Naive thymus-derived CD4-positive, alpha-beta T cell (primary cell): ENCODE measurements around the gene OTOS. TPM values are rescaled to one million over a fixed set of nuclear protein-coding genes. Genes with fewer than 3 reads are reported as not detected.

Source experiments
- ATAC-seq: fragments of 150-1000 bp; cut with Tn5 transposase; 2 replicates; pipeline ENCODE4 v1.10.0; 2021; ENCODE audit warnings: mild to moderate bottlenecking, moderate library complexity
- CTCF ChIA-PET: fragments of 350-600 bp; sonication (Branson Sonifier 250); formaldehyde crosslinking; loops from one replicate; lab custom pipeline; 2021; ENCODE audit warnings: antibody characterized with exemption; lab: Charles Lee
- POLR2A ChIA-PET: fragments of 350-600 bp; sonication (Branson Sonifier 250); formaldehyde crosslinking; loops from one replicate; lab custom pipeline; 2021; ENCODE audit warnings: antibody characterized with exemption, inconsistent platforms; lab: Charles Lee
- DNase-seq, 9 donors: peaks; one replicate each; pipeline versions ENCODE4 v3.0.0 to v3.0.0-alpha.2; 2020 to 2022; ENCODE audit warnings: mixed read lengths in 1 of 9
- H3K27ac ChIP-seq: one replicate; pipeline ENCODE4 v1.7.0; 2013; ENCODE audit warnings: mild to moderate bottlenecking, low read depth, low read length, moderate library complexity
- H3K27me3 ChIP-seq, 2 donors: one replicate each; pipeline ENCODE4 v1.7.0; 2013; ENCODE audit warnings: low read length in 2 of 2, mild to moderate bottlenecking in 2 of 2, moderate library complexity in 2 of 2; ENCODE audit not compliant: control insufficient read depth in 2 of 2, insufficient read depth in 2 of 2
- H3K36me3 ChIP-seq, 3 experiments: 1 replicate in 2 of 3; 2 replicates in 1 of 3; pipeline ENCODE4 v1.7.0; 2013; ENCODE audit warnings: low read length in 3 of 3, mild to moderate bottlenecking in 3 of 3, moderate library complexity in 1 of 3; ENCODE audit not compliant: insufficient read depth in 3 of 3, control insufficient read depth in 2 of 3
- H3K4me1 ChIP-seq, 2 donors: one replicate each; pipeline ENCODE4 v1.7.0; 2013; ENCODE audit warnings: low read length in 2 of 2, mild to moderate bottlenecking in 2 of 2, moderate library complexity in 1 of 2; ENCODE audit not compliant: control insufficient read depth in 2 of 2, insufficient read depth in 2 of 2
- H3K4me3 ChIP-seq: 2 replicates; pipeline ENCODE4 v1.7.0; 2013; ENCODE audit warnings: mild to moderate bottlenecking, low read length
- H3K9me3 ChIP-seq, 3 experiments: 1 replicate in 2 of 3; 2 replicates in 1 of 3; pipeline ENCODE4 v1.7.0; 2013; ENCODE audit warnings: low read length in 3 of 3; ENCODE audit not compliant: control insufficient read depth in 2 of 3
- H3K27ac Mint-ChIP-seq, 9 donors: one replicate each; pipeline ENCODE4 v1.8.0; 2020 to 2022; ENCODE audit warnings: mixed read lengths in 9 of 9, mild to moderate bottlenecking in 8 of 9, moderate library complexity in 5 of 9, inconsistent platforms in 2 of 9
- H3K27me3 Mint-ChIP-seq, 5 donors: one replicate each; pipeline ENCODE4 v1.8.0; 2021 to 2022; ENCODE audit warnings: mixed read lengths in 5 of 5, mild to moderate bottlenecking in 1 of 5
- H3K36me3 Mint-ChIP-seq, 5 donors: one replicate each; pipeline ENCODE4 v1.8.0; 2020 to 2022; ENCODE audit warnings: mixed read lengths in 5 of 5, mild to moderate bottlenecking in 3 of 5, inconsistent platforms in 1 of 5
- H3K4me1 Mint-ChIP-seq, 7 donors: one replicate each; pipeline ENCODE4 v1.8.0; 2020 to 2022; ENCODE audit warnings: mixed read lengths in 7 of 7, mild to moderate bottlenecking in 3 of 7, inconsistent platforms in 1 of 7
- H3K4me3 Mint-ChIP-seq, 10 donors: one replicate each; pipeline ENCODE4 v1.8.0; 2020 to 2022; ENCODE audit warnings: mild to moderate bottlenecking in 10 of 10, mixed read lengths in 10 of 10, moderate library complexity in 6 of 10, inconsistent platforms in 2 of 10
- H3K9me3 Mint-ChIP-seq, 11 donors: one replicate each; pipeline ENCODE4 v1.8.0; 2020 to 2022; ENCODE audit warnings: mixed read lengths in 11 of 11, mild to moderate bottlenecking in 4 of 11, inconsistent platforms in 1 of 11, moderate library complexity in 1 of 11
- intact Hi-C, 2 donors: fragments of 100-400 bp; cut with micrococcal nuclease; formaldehyde crosslinking; loops; one replicate each; pipeline ENCODE4 v1.15.1; 2023
- polyA plus RNA-seq, 2 donors: library from polyadenylated mRNA; unstranded; fragments of 300-500 nt; fragmentation: Illumina TruSeq; gene quantifications; one replicate each; pipeline ENCODE4 v1.2.3, GENCODE V29; 2021
- total RNA-seq, 6 experiments: library from RNA in 5 of 6; stranded (reverse) in 5 of 6; gene quantifications; 1 replicate in 5 of 6; 2 replicates in 1 of 6; pipeline ENCODE4 v1.2.3 and lab custom pipeline; 2021 to 2026

Gene OTOS
- total and polyA plus RNA-seq, 7 experiments from 2014 or later = not detected

DNA sequence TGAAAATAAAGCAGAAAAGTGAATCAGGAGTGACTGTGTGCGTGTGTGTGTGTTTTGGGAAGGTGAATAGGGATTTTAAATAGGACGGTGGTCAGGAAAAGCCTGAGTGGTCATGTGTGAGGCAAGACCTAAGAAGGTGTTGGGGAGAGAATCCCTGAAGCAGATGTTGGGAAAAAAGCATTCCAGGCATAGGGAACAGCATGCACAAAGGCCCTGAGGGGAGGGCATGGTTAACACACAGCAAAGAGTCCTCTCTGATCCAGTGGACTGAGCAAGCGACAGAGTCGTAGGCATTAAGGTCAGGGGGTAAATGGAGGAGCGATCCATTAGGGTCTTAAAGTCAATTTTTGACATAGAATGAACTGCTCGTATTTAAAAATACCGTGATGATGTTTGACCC is 34.0 kb upstream of the OTOS start:
- Mint-ChIP-seq H3K4me1 (no peaks in the 10 kb centered on the region), H3K27ac (no peak overlapping the region), H3K9me3 (no peaks in the 10 kb centered on the region), H3K36me3 (no peaks in the 10 kb centered on the region), H3K4me3 (no peak overlapping the region), H3K27me3 (peaks cover 0 to 38% (median 15%) of the 10 kb centered on the region in 5 donors)
- intact Hi-C loops = no loop called here
- no peak for DNase-seq
- H3K27ac ChIP-seq = no peak overlapping the region
- no peaks in the 10 kb centered on the region for H3K9me3 ChIP-seq
- ATAC-seq = no peak
- CTCF ChIA-PET = no interaction called here
- POLR2A ChIA-PET = no interaction called here
- H3K4me1 ChIP-seq = no peaks in the 10 kb centered on the region
- H3K27me3 ChIP-seq = peaks cover 0 to 3% of the 10 kb centered on the region in 2 donors
- no peaks in the 10 kb centered on the region for H3K36me3 ChIP-seq
- no peak overlapping the region for H3K4me3 ChIP-seq

DNA sequence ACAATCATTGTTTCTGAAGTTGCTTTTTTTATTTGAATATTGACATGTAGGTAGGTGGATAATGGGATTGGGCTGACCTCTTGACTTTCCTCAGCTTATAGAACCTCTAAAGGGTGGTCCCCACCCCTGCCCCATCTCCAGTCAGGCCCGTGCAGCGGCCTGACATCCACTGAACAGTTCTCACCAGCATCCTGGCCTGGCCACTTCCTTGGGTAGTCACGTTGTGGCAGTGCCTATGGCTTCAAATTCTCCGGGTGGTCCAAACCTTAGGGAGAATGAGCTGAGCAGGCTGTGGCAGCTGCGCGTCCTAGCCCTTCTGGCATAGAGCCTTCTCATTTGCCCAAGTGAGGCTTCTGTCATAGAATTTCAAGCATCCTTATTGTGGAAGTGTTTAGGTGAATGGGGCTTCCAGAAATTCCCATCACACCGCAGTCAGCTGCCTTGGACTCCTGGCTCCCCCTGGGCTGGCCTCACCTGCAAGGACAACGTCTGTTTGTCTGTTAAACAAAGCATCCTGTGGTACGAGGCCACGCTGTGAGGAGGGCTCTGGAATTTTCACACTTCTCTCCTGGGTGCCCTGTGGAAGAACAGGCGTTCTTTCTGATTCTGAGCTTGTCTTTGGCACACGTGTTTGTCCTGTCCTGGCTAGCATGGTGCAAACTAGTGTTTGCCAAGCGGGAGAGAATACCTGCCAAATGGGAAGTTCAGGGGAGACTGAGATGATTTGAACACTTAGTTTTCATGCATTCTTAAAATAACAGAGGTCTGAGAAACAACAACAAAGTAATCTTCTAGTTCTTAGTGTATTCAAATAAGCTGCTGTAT is 31.8 kb upstream of the OTOS start:
- Mint-ChIP-seq H3K4me3 (no peak overlapping the region), H3K27me3 (peaks cover 0 to 33% (median 10%) of the 10 kb centered on the region in 5 donors), H3K27ac (no peak overlapping the region), H3K9me3 (no peaks in the 10 kb centered on the region), H3K4me1 (no peaks in the 10 kb centered on the region), H3K36me3 (no peaks in the 10 kb centered on the region)
- no peak for ATAC-seq
- DNase-seq = no peak
- Histone ChIP-seq H3K27me3 (peaks cover 0 to 3% of the 10 kb centered on the region in 2 donors), H3K4me1 (no peaks in the 10 kb centered on the region), H3K36me3 (no peaks in the 10 kb centered on the region), H3K9me3 (no peaks in the 10 kb centered on the region), H3K4me3 (no peak overlapping the region), H3K27ac (no peak overlapping the region)
- CTCF ChIA-PET = no interaction called here
- intact Hi-C loops = no loop called here
- POLR2A ChIA-PET = no interaction called here

DNA sequence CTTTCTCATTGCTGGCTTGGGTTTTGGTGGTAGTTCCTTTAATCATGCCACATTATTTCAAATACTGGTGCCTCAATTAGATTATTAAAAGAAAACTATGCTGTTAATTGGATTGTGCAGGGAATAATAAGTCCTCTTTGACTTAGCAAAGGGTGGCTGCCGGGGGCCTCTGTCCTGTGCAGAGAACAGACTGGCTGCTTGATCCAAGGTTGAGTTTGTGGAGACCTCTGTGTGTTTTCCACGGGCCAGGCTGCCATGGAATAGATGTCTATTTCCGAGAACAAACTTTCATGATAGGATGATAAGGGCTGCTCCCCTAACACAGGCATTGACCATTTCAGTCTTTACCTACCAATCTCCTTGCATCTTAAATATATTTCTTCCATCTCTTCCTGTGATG is 30.4 kb upstream of the OTOS start:
- intact Hi-C loops = no loop called here
- Histone ChIP-seq H3K27ac (no peak overlapping the region), H3K9me3 (no peaks in the 10 kb centered on the region), H3K4me1 (no peaks in the 10 kb centered on the region), H3K4me3 (no peak overlapping the region), H3K27me3 (no peaks in the 10 kb centered on the region), H3K36me3 (no peaks in the 10 kb centered on the region)
- H3K4me3 Mint-ChIP-seq = no peak overlapping the region
- no peaks in the 10 kb centered on the region for H3K36me3 Mint-ChIP-seq
- ChIA-PET CTCF (no interaction called here), POLR2A (no interaction called here)
- H3K27me3 Mint-ChIP-seq = peaks cover 0 to 27% (median 6%) of the 10 kb centered on the region in 5 donors
- ATAC-seq (no peak), DNase-seq (no peak)
- no peak overlapping the region for H3K27ac Mint-ChIP-seq
- no peaks in the 10 kb centered on the region for H3K9me3 Mint-ChIP-seq
- no peaks in the 10 kb centered on the region for H3K4me1 Mint-ChIP-seq

DNA sequence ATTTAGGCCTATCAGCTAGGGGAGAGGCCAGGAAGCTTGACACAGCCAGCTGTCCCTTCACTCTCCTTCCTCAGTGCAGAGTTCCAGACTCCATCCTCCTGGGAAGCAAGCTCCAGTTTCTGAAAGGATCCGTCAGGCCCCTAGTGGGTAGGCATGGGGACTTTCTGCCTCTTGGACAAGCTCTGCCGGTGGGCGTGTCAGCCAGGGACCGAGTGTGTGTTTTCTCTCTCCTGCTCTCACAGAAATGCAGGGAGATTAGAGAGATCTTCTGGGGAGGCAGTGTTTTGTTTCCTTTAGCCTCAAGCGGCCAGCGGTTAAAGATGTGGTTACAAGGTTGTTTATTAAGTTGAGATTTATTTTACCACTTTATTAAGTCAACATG is 29.9 kb upstream of the OTOS start:
- Mint-ChIP-seq H3K27me3 (peaks cover 0 to 27% (median 6%) of the 10 kb centered on the region in 5 donors), H3K4me1 (no peaks in the 10 kb centered on the region), H3K4me3 (no peak overlapping the region), H3K9me3 (peaks cover 0 to 4% (median 0%) of the 10 kb centered on the region in 11 donors), H3K36me3 (no peaks in the 10 kb centered on the region), H3K27ac (no peak overlapping the region)
- H3K4me1 ChIP-seq = no peaks in the 10 kb centered on the region
- ChIA-PET POLR2A (no interaction called here), CTCF (no interaction called here)
- no peaks in the 10 kb centered on the region for H3K9me3 ChIP-seq
- DNase-seq = no peak
- no peak overlapping the region for H3K4me3 ChIP-seq
- no peaks in the 10 kb centered on the region for H3K36me3 ChIP-seq
- intact Hi-C loops = no loop called here
- H3K27ac ChIP-seq = no peak overlapping the region
- ATAC-seq = no peak
- H3K27me3 ChIP-seq = no peaks in the 10 kb centered on the region

DNA sequence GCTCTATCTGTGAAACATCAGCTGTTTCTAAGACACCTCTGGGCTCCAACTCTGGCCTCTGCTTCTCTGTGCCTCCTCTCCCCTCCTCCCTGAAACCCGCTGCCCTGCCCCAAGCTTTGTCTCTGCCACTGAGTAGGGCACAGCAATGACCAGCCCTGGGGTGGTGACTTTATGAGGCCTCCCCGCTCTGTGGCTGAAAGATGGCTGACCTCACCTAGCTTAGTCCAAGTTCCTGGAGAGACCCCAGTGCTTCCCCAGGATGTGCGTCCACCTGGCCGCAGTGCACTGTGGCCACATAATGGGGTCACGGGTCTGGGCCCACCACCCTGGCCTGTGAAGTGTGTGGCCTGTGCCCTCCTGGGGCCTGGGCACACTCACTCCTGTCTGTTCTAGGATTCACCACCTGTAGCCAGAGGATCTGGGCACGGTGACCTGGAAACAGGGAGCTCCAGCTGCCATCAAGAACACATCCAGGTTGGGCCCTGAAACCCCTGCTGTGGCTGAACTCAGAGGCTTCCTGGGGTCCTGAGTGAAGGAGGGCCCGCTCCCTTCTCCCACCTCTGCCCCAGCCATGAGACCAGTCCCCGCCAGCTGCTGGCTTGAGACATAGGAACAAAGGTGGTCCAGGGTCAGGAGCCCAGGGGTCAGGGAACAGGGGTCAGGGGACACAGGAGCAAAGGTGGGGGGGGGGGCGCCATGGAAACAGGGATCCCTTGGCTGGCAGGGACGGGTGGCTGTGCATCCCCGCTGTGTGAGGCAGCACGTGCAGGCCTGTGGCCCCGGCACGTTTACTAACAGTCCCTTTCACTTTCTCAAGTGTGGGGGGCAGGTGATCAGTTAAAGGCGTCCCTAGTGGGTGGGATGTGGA is 29.3 kb upstream of the OTOS start:
- H3K9me3 ChIP-seq = no peaks in the 10 kb centered on the region
- POLR2A ChIA-PET = no interaction called here
- H3K4me1 ChIP-seq = no peaks in the 10 kb centered on the region
- H3K27ac ChIP-seq = no peak overlapping the region
- ATAC-seq = no peak
- no peaks in the 10 kb centered on the region for H3K36me3 ChIP-seq
- Mint-ChIP-seq H3K9me3 (peaks cover 0 to 5% (median 0%) of the 10 kb centered on the region in 11 donors), H3K27ac (no peak overlapping the region), H3K27me3 (peaks cover 0 to 25% (median 5%) of the 10 kb centered on the region in 5 donors), H3K4me1 (no peaks in the 10 kb centered on the region), H3K4me3 (no peak overlapping the region), H3K36me3 (no peaks in the 10 kb centered on the region)
- CTCF ChIA-PET = no interaction called here
- no peak for DNase-seq
- intact Hi-C loops = no loop called here
- H3K27me3 ChIP-seq = no peaks in the 10 kb centered on the region
- H3K4me3 ChIP-seq = no peak overlapping the region

DNA sequence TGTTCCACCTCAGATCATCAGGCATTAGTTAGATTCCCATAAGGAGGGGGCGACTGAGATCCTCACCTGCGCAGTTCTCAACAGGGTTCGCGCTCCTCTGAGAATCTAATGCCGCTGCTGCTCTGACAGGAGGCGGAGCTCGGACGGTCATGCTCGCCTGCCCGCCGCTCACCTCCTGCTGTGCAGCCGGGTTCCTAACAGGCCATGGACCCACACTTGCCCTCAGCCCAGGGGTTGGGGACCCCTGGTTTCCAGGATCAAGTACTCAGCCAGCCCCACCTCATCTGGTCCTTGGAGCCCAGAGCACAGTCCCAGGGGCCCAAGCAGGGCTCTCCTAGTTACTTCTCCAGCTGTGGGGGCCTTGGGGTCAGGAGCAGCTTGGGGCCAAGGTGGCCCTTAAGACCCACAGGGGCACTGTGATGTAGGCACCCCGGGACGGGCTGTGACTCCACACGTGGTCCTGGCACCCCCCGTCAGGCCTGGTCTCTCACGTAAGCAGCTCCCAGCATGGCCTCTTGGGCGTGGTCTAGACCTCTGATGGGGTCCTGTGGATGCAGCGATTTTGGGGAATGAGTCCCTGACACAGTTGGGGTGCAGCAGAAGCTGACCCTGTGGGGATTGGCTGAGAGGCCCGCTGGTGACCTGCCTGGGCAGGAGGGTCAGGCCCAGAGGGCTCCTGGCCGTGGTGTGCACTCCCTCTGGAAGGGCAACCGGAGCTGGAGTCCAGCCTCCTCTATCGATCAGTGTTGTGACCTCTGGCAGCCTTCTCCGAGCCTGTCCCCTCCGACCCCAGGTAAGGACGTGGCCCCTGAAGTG is 28.3 kb upstream of the OTOS start:
- no peak for DNase-seq
- ATAC-seq = no peak
- Histone ChIP-seq H3K27me3 (no peaks in the 10 kb centered on the region), H3K4me3 (no peak overlapping the region), H3K9me3 (no peaks in the 10 kb centered on the region), H3K4me1 (no peaks in the 10 kb centered on the region), H3K27ac (no peak overlapping the region), H3K36me3 (no peaks in the 10 kb centered on the region)
- no peak overlapping the region for H3K4me3 Mint-ChIP-seq
- CTCF ChIA-PET = no interaction called here
- POLR2A ChIA-PET = no interaction called here
- peaks cover 0 to 18% (median 0%) of the 10 kb centered on the region in 5 donors for H3K27me3 Mint-ChIP-seq
- H3K9me3 Mint-ChIP-seq = peaks cover 0 to 13% (median 0%) of the 10 kb centered on the region in 11 donors
- H3K4me1 Mint-ChIP-seq = no peaks in the 10 kb centered on the region
- no peak overlapping the region for H3K27ac Mint-ChIP-seq
- intact Hi-C loops = no loop called here
- H3K36me3 Mint-ChIP-seq = no peaks in the 10 kb centered on the region
